ENCODE data around the gene SRP19. TPM values are rescaled to one million over a fixed set of nuclear protein-coding genes. Genes with fewer than 3 reads are reported as not detected.
A peak's percentile ranks its signal among the peaks of the same experiment; 100 is the strongest.

Gene SRP19
- total RNA-seq, result 61.6 and 62.0 TPM in 2 replicates
- long read RNA-seq, transcript SRP19-201 (5 exons, 937 nt), result minor isoform, 8 of 47 reads
- long read RNA-seq, transcript SRP19-206 (5 exons, 2,841 nt), result major isoform, 18 of 47 reads
- long read RNA-seq, partial matches to known transcripts, result 1 of 47 reads
- long read RNA-seq, other reads (novel, unspliced or antisense), result 13 of 47 reads

DNA sequence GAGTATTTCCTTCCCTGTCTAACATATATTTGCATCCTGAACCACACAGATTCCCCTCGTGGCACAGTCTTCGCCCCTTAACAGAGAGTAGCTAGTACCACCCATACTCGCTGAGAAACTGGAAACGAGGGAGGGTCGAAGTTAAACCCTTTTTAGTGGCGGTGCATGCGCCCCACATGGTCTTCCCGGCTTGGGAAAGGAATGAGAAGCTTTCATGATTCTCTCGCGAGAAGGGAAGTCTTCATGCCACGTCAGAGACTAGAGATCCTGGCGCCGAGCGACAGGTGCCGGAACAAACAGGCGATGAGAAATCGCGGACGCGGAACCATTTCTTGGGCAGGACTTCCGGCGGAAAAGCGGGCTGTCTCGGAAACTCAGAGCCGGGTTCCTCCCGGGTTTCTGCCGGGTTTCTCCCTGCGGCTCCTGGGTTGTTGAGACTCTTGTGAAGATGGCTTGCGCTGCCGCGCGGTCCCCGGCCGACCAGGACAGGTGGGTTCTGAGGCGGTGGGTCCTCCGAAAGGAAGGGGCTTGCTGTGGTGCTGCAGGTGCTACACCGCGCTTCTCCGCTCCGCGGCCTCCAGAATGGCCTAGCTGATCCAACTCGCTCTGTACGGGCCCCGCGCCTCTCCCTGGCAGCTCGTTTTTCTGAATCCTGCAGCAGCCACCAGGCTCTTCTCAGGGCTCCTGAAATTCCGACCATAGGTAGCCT, at the start of gene SRP19:
SRP19 (plus strand) TSS at position 359 of the 709 bp plus-strand sequence; CDS start at position 449, 90 bp downstream.
- Mint-ChIP-seq H3K27ac (peak within 1 kb of the TSS; percentile 96), H3K27me3 (peaks cover 17% of the 10 kb centered on the region), H3K36me3 (ENCODE audit: insufficient read depth) (peaks cover 9% of the 10 kb centered on the region), H3K4me3 (ENCODE audit: low read depth) (peak within 1 kb of the TSS; percentile 95), H3K4me1 (ENCODE audit: low read depth) (peaks cover 17% of the 10 kb centered on the region), H3K9me3 (ENCODE audit: low read depth) (peaks cover 6% of the 10 kb centered on the region)
- TF ChIP-seq, protein P1, sequence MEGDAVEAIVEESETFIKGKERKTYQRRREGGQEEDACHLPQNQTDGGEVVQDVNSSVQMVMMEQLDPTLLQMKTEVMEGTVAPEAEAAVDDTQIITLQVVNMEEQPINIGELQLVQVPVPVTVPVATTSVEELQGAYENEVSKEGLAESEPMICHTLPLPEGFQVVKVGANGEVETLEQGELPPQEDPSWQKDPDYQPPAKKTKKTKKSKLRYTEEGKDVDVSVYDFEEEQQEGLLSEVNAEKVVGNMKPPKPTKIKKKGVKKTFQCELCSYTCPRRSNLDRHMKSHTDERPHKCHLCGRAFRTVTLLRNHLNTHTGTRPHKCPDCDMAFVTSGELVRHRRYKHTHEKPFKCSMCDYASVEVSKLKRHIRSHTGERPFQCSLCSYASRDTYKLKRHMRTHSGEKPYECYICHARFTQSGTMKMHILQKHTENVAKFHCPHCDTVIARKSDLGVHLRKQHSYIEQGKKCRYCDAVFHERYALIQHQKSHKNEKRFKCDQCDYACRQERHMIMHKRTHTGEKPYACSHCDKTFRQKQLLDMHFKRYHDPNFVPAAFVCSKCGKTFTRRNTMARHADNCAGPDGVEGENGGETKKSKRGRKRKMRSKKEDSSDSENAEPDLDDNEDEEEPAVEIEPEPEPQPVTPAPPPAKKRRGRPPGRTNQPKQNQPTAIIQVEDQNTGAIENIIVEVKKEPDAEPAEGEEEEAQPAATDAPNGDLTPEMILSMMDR (IDR thresholded peaks at IDR 0.05; ENCODE audit: unreplicated experiment), result peak; percentile 15
- peak; percentile 79 for DNase-seq (ENCODE audit: low spot score, unreplicated experiment)

DNA sequence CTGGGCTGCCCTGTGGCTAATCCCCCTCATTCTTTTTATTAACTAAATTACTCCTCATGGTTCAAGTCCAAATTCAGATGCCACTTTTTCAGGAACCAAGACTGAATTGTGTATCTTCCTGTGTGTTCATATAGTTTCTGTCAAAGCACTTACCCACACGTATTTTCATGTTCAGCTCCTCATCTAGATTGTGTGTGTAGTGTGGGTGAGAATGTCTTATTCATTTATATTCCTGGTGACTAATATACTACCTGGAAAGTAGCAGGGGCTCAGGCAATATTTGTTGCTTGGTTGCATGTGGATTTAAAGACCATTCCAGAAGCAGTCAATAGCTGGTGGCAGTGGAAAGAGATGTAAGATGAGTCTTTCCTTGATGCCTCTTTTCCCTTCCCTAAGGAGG, 48.5 kb upstream of the SRP19 start:
- no peak for DNase-seq (ENCODE audit: low spot score, unreplicated experiment)
- Mint-ChIP-seq H3K27ac (no peak overlapping the region), H3K27me3 (no peaks in the 10 kb centered on the region), H3K4me3 (ENCODE audit: low read depth) (no peak overlapping the region), H3K4me1 (ENCODE audit: low read depth) (no peaks in the 10 kb centered on the region), H3K36me3 (ENCODE audit: insufficient read depth) (peaks cover 23% of the 10 kb centered on the region), H3K9me3 (ENCODE audit: low read depth) (no peaks in the 10 kb centered on the region)
- TF ChIP-seq, protein P1 (IDR thresholded peaks at IDR 0.05; ENCODE audit: unreplicated experiment), result no peak

GRCh38 chr5:112820246-112820645, 40.8 kb upstream of the SRP19 start:
- no peak for DNase-seq (ENCODE audit: low spot score, unreplicated experiment)

GRCh38 chr5:112822456-112822855, 38.6 kb upstream of the SRP19 start:
- DNase-seq (ENCODE audit: low spot score, unreplicated experiment), result no peak
- H3K36me3 Mint-ChIP-seq (ENCODE audit: insufficient read depth), result peaks cover 36% of the 10 kb centered on the region
- no peaks in the 10 kb centered on the region for H3K27me3 Mint-ChIP-seq
- no peak overlapping the region for H3K27ac Mint-ChIP-seq
- peaks cover 15% of the 10 kb centered on the region for H3K4me1 Mint-ChIP-seq (ENCODE audit: low read depth)
- peaks cover 10% of the 10 kb centered on the region for H3K9me3 Mint-ChIP-seq (ENCODE audit: low read depth)
- TF ChIP-seq, protein P1 (IDR thresholded peaks at IDR 0.05; ENCODE audit: unreplicated experiment), result no peak
- H3K4me3 Mint-ChIP-seq (ENCODE audit: low read depth), result no peak overlapping the region

More at GRCh38 chr5:112820246-112820645, 40.8 kb upstream of the SRP19 start:
- Mint-ChIP-seq H3K4me1 (ENCODE audit: low read depth) (peaks cover 9% of the 10 kb centered on the region), H3K27me3 (no peaks in the 10 kb centered on the region), H3K27ac (no peak overlapping the region), H3K4me3 (ENCODE audit: low read depth) (no peak overlapping the region), H3K36me3 (ENCODE audit: insufficient read depth) (peaks cover 31% of the 10 kb centered on the region), H3K9me3 (ENCODE audit: low read depth) (peaks cover 9% of the 10 kb centered on the region)
- TF ChIP-seq, protein P1 (IDR thresholded peaks at IDR 0.05; ENCODE audit: unreplicated experiment), result no peak

- H3K27me3 Mint-ChIP-seq, result no peaks in the 10 kb centered on the region
- H3K4me3 Mint-ChIP-seq (ENCODE audit: low read depth), result no peak overlapping the region
- H3K36me3 Mint-ChIP-seq (ENCODE audit: insufficient read depth), result peaks cover 37% of the 10 kb centered on the region
- DNase-seq (ENCODE audit: low spot score, unreplicated experiment), result no peak
- H3K27ac Mint-ChIP-seq, result no peak overlapping the region
- peaks cover 15% of the 10 kb centered on the region for H3K4me1 Mint-ChIP-seq (ENCODE audit: low read depth)
- TF ChIP-seq, protein P1 (IDR thresholded peaks at IDR 0.05; ENCODE audit: unreplicated experiment), result no peak
- peaks cover 10% of the 10 kb centered on the region for H3K9me3 Mint-ChIP-seq (ENCODE audit: low read depth)
Measured at GRCh38 chr5:112823181-112823580, 37.9 kb upstream of the SRP19 start.

All from progenitor cell of endocrine pancreas (in vitro differentiated cells).